Subcutaneous adipose tissue (tissue), 4 donors: Measurements from ENCODE around the gene ADAMTS16. TPM values are rescaled to one million over a fixed set of nuclear protein-coding genes. Genes with fewer than 3 reads are reported as not detected.

Experiments used
- CTCF ChIP-seq: fragments of 450-650 bp; IDR thresholded peaks from one replicate; pipeline ENCODE4 v1.5.1; 2016; ENCODE audit warnings: low read depth, mild to moderate bottlenecking, control low read depth, antibody characterized with exemption, moderate library complexity
- total RNA-seq, 4 donors: library from RNA; depleted of rRNA; stranded (reverse); fragments of >200 nt; gene quantifications; one replicate each; pipeline ENCODE4 v1.1.0, GENCODE V29; 2016

The ADAMTS16 gene
- total RNA-seq, 4 donors from 2014 or later, result 0.66 to 2.0 (median 0.88) TPM

GRCh38 chr5:5350101-5350500 is 210.0 kb downstream of the ADAMTS16 start:
- TF ChIP-seq CTCF, result no peak

DNA sequence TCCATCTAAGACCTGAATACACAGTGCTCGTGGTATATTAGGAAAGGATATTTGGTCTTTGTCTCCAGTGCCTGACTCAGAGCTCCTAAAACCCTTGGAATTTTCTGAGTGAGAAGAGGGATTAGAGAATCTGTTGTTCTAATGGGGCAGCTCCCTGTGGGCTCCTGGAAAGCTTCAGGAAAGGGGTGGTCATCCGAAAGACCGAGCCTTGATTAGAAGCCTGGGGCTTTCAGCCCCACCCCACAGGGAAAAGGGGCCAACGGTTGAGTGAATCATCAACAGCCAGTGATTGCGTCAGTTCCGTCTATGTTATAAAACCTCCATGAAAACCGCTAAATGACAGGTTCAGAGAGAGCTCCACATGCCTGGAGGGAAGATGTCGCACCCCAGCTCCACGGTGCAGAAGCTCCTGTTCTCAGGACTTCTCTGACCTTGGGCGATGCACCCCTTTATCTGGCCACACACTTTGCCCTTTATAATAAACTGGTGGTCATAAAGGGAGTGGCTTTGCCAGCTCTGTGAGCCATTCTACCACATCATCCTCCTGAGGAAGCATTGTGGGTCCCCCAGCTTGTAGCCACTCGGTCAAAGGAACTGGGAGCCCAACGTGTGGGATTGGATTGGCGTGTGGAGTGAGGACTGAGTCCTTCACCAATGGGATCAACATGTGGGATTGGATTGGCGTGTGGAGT is 211.3 kb downstream of the ADAMTS16 start:
- TF ChIP-seq CTCF, result no peak

DNA sequence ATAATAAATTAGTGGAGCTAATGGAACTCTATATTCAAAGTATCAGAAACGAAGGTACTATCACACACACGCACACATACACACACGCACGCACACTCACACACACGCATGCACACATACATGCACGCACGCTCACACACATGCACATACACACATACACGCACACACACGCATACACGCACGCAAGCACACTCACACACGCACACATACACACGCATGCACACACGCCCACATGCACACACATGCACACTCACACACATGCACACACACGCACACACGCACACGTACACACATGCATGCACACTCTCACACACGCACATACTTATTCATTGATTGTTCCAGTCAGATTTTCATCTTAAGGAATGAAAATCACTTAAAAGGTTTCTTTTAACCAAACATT is 212.5 kb downstream of the ADAMTS16 start:
- no peak for TF ChIP-seq CTCF

- TF ChIP-seq CTCF, result no peak
Observed at GRCh38 chr5:5353681-5354080, 213.6 kb downstream of the ADAMTS16 start.

GRCh38 chr5:5356765-5357164 is 216.6 kb downstream of the ADAMTS16 start:
- TF ChIP-seq CTCF, result no peak

DNA sequence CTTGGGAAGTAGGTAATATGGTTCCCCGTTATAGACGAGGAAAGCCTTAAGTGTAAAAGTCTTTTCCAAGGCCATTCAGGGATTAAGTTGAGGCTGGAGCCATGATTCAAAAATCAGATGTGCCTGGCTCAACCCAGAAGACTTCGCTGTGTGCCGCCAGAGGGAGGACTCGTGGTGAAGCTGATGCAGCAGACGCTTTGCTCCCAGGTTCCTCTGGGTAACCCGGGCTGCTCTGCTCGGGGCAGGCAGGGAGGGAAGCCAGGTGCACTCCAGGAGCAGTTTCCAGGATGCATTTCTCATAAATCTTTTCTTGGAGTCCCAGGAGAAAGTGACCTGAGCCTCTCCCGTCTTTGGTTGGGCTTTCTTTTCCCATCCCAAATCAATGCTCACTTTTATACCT is 219.5 kb downstream of the ADAMTS16 start:
- no peak for TF ChIP-seq CTCF

- no peak for TF ChIP-seq CTCF
Observed at GRCh38 chr5:5360363-5360940, 220.3 kb downstream of the ADAMTS16 start.
